GM19043 (cell line): ENCODE results near the gene ELOF1.

Experiments used
- ATAC-seq: cut with Tn5 transposase; IDR thresholded peaks from one replicate; pipeline ENCODE4 v1.9.1; 2021; ENCODE audit warnings: low read depth; ENCODE audit not compliant: unreplicated experiment

Gene ELOF1

GRCh38 chr19:11538232-11539036, 20.6 kb downstream of the ELOF1 start, which contains the start of gene CNN1:
Gene CNN1 (plus strand): TSS chr19:11538851. CDS start chr19:11538928, 77 bp downstream.
- ATAC-seq, result no peak

- no peak for ATAC-seq
These were observed 23.0 kb downstream of the ELOF1 start for GRCh38 chr19:11535792-11536595.

- ATAC-seq, result no peak
These were observed 24.1 kb downstream of the ELOF1 start for GRCh38 chr19:11534948-11535347.

GRCh38 chr19:11534538-11534937, 24.5 kb downstream of the ELOF1 start:
- ATAC-seq, result no peak

GRCh38 chr19:11530432-11530831, 28.6 kb downstream of the ELOF1 start:
- ATAC-seq, result no peak

- peak; percentile 96 for ATAC-seq
These were observed 30.3 kb downstream of the ELOF1 start, which contains the start of gene ECSIT for GRCh38 chr19:11528551-11529341. Gene ECSIT (minus strand): TSS chr19:11529134. CDS start chr19:11519170, 9,964 bp downstream.

- no peak for ATAC-seq
These were observed 39.9 kb downstream of the ELOF1 start for GRCh38 chr19:11519138-11519537.

GRCh38 chr19:11513946-11514345, 45.1 kb downstream of the ELOF1 start:
- no peak for ATAC-seq

- ATAC-seq, result no peak
These were observed 48.6 kb downstream of the ELOF1 start for GRCh38 chr19:11510444-11510843.

- ATAC-seq, result no peak
These were observed 51.5 kb downstream of the ELOF1 start for GRCh38 chr19:11507370-11508078.

- no peak for ATAC-seq
These were observed 52.1 kb downstream of the ELOF1 start for GRCh38 chr19:11506967-11507366.

- no peak for ATAC-seq
These were observed 52.9 kb downstream of the ELOF1 start for GRCh38 chr19:11506101-11506555.

- peak; percentile 51 for ATAC-seq
These were observed 53.4 kb downstream of the ELOF1 start, which contains the start of gene ZNF653 for GRCh38 chr19:11505504-11506100. Gene ZNF653 (minus strand): TSS chr19:11505839. CDS start chr19:11505786, 53 bp downstream.

- peak; percentile 86 for ATAC-seq
These were observed 54.0 kb downstream of the ELOF1 start for GRCh38 chr19:11505032-11505503.

- no peak for ATAC-seq
These were observed 54.5 kb downstream of the ELOF1 start for GRCh38 chr19:11504502-11505031.
